NCI-H2029 treated with DMSO at 0.1 percent for 48 hours (cell line): ENCODE data around the gene ALPL.

Experiments
- DNase-seq: peaks from one replicate; lab custom pipeline; 2025; lab: John Stamatoyannopoulos, UW

The ALPL gene

GRCh38 chr1:21618561-21619374 lies 109.5 kb downstream of the ALPL start:
- DNase-seq: no peak

GRCh38 chr1:21619375-21619947 lies 110.2 kb downstream of the ALPL start:
- no peak for DNase-seq

DNA sequence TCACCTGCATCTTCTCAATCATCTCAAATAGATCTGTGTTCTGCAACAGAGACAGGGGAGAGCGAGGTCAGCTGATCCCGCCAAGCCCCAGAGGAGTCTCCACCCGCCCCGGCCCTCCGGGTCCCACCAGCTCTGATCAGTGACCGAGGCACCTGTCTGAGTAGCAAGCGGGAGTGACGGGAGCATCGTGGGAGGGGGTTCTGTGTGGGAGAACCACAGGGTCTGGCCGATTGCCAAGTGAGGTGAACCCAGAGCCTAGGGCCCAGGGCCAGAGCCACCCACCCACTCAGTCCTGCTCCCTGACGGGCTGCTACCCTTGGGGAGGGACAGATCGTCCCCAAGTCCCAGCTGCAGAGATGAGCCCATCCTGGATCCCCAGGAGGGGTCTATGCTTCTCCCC lies 110.8 kb downstream of the ALPL start:
- no peak for DNase-seq

DNA sequence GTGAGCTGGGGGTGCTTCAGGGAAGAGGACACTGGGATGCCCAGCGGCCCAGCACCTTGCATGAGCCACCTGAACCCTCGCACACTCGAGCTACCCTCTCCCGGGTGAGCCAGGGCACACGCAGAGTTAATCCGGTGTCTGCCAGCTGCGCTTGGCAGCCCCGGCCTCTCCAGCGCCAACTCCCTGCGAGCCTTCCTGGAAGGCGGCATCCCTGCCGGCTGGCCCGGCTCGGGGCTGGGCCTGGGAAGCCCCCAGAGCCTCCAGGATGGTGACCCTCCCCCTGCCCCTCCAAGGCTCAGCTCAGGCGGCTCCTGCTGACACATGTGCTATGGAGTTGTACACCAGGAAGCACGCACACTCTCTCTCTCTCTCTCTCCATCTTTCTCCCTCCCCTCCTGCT lies 111.3 kb downstream of the ALPL start:
- no peak for DNase-seq

- DNase-seq: no peak
Observed at GRCh38 chr1:21621051-21621450, 111.8 kb downstream of the ALPL start.

- DNase-seq: no peak
Observed at GRCh38 chr1:21621761-21622436, 112.7 kb downstream of the ALPL start.

- no peak for DNase-seq
Observed at GRCh38 chr1:21622466-21623315, 113.5 kb downstream of the ALPL start.

DNA sequence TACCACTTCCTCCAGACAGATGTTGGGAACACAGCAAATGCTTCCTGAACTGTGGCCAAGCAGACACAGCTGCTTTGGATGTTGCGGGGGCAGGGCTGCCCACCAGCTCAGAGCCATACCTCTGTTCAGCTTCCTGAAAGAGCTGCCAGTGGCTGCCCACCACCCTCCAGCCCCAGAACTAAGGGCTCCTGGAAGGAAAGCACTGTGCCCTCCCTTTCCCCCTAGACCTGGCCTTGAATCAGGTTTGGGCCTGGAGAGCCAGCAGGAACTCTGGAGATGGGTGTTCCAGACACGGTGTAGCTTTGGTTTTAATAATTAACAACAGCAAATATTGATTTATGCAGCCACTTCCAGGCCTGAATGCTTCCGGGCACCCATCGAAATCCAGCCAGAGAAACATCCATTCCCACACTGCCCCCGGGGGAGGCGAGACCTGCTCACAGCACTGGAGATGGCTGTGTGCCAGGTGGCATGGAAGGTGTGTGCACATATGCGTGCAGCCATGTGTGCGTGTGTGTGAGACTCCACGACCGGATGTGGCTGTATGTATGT lies 114.3 kb downstream of the ALPL start:
- peak; percentile 76 for DNase-seq

- peak; percentile 40 for DNase-seq
Observed at GRCh38 chr1:21624571-21625389, 115.6 kb downstream of the ALPL start.

DNA sequence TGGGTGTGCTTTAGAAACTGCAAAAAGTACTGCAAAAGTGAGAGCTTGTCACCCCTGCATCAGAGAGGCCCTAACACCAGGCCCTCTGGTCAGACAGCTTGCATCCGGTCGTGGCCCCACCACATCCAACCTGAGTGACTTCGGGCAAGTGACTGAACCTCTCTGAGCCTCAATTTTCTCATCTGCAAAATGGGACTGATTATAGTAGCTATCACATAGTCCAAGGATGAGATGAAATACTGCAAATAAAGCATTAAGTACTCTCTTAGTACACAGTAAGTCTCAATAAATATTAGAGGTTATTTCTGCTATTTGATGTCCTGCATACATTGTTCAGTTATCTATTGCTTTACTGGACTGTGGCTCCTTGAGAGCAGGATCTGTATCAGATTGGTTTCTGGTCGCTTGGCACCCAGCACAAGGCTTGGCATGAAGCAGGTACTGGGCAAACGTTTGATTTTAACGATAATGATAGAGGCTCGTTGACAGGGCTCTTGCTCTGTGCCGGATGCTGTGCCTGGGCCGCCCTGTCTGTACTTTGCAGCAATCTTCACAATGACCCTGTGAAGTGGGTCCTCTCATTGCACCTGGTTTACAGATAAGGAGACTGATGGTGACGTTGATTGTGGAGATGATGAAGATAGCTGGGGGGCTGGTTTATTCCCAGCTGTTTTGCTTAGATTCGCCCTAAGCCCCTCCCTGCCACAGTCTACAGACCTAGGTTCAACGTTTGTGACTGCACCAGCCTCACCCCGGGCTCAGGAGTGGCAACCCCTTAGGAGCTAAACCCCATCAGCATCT lies 116.4 kb downstream of the ALPL start:
- peak; percentile 8 for DNase-seq

- DNase-seq: no peak
Observed at GRCh38 chr1:21626921-21627339, 117.7 kb downstream of the ALPL start.
